ENCODE results near the gene GRAP.

- TF ChIP-seq POLR2A (IDR thresholded peaks at IDR 0.05; ENCODE audit: extremely low read depth, insufficient read length) (no peak), CTCF (IDR thresholded peaks at IDR 0.05; ENCODE audit: low read depth, low read length) (no peak)
Observed at GRCh38 chr17:19003543-19004420, 43.0 kb downstream of the GRAP start.
